GM21360 (cell line): ENCODE data around the gene STK11IP.

Experiments
- ATAC-seq: cut with Tn5 transposase; IDR thresholded peaks from one replicate; pipeline ENCODE4 v1.9.1; 2021; ENCODE audit warnings: mild to moderate bottlenecking, moderate library complexity; ENCODE audit not compliant: unreplicated experiment

STK11IP gene

GRCh38 chr2:219576505-219577388 is 20.9 kb upstream of the STK11IP start:
- ATAC-seq: no peak

DNA sequence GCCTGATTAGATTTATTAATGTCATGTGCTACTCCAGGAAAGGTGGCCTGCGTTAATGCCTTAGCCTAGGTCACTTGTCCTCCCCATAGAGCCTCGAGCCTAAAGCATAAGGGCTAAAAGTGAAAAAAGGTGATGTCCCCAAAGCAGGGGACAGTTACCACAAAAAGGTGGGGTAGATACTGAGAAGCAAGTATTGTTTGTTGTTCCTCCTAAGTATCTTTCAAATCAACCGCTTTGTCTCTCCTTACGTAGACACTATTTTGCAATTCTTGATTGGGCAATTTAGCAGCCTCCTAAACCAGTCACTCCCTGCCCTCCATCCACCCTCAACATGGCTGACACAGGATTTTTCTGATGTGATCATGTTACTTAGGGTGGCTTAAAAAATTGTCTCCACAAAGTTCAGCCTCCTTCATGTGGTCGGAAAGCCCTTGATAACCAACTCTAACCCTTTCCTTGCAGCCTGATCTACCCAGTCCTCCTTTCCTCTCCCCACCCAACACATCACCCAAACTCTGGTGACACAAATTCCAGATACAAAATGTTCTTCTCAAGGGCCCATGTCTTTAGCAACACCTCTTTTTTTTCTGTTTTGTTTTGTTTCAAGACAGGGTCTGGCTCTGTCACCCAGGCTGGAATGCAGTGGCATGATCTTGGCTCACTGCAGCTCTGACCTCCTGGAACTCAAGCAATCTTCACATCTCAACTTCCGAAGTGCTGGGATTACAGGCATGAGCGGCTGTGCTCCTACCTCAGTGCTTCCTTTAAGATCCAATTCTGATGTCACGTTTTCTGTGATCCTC is 18.6 kb upstream of the STK11IP start:
- no peak for ATAC-seq

DNA sequence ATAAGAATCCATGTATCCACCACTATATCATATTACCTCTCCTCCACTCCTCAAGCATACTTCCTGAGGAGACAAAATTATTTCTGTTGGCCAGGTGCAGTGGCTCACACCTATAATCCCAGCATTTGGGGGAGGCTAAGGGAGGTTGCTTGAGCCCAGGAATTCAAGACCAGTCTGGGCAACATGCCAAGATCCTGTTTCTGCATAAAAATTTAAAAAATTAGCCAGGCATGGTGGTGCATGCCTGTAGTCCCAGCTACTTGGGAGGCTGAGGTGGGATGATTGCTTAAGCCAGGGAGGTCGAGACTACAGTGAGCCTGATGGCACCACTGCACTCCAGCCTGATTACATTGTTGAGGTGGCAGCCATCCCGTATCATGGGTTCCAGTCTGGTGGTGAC is 16.3 kb upstream of the STK11IP start:
- no peak for ATAC-seq

- ATAC-seq: no peak
Measured at GRCh38 chr2:219591091-219591490, 6.6 kb upstream of the STK11IP start.

DNA sequence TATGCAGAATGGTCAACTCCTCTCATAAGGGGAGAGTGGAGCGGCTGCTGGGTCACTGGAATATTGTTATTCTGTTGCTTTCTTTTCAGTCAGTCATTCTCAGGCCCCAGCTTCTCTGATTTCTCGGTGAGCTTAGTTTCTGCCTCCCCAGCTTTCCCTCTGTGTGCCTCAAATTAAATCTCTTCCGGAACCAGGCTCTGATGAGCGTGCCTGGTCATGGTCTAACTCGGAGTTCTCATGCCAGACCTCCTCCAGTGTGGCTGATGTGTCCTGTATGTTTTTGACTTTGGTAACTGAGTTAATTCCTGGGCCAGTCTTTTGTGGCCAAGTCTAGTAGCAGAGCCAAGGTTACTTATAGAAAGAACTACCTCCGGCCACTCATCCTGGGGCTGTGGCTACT is 4.9 kb upstream of the STK11IP start:
- no peak for ATAC-seq

DNA sequence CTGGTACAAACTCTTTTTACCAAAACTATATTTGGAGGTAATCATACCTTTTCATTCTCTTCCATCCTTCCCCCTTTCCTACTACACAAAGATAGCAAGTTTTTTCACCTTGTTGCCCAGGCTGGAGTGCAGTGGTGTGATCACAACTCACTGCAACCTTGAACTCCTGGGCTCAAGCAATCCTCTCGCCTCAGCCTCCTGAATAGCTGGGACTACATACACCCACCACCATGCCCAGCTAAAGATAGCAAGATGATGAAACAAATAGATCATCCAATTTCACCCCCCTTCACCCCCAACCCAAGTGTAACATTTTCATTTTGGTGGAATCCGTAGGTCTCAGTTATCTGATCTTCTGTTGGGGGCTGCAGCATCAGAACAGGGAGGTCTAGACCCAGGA is 4.5 kb upstream of the STK11IP start:
- no peak for ATAC-seq

DNA sequence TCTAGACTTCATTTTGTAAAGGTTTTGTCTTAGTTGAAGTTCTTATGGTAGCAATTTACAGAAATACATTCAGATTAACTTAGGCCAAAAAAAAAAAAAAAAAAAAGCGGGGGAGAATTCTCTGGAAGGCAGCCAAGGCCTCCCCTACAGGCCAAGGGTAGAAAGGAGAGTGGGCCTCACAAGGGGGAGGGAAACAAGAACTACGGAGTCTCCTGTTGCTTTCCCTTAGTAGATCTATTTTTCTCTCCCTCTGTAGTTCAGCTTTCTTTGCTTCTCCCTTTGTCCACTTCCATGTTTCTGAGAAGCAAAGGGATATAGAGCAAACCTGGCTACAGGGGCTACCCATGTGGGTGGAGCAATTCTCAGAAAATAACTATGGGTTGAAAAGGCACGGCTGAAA is 2.4 kb upstream of the STK11IP start:
- no peak for ATAC-seq

GRCh38 chr2:219596954-219597551 is 604 bp upstream of the STK11IP start:
- no peak for ATAC-seq

DNA sequence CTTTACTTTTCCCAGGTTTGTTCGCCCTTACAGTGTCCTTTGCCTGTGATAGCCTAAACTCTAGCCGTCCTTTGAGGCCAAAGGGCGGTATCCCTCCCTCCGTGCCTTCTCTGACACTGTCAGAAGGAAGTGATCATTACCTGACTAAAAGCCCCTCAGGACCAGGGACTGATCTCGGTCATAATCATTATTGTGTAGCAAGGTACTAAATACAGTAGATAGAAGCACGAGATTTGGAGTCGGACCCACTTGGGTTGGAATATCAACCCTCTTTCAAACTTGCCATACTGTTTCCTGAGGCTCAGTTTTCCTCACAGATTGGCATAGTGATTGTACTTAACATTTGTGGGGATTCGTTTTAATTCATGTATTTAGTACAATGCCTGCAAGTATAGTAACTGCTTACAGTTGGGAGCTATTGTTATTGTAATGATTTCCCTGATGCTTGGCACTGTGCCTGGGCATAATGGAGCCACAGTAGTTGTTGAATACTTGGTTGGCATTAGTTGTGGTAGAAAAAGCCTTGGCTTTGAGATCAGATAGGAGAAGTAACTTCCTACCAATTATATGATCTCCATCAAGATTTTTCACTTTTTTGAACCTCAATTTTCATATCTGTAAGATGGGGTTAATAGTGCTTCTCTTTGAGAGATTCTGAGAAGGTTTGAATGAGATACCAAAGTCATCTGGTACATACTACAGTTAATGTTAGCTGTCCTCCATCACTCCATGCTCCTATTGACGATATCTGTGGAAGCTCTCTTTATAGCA is 836 bp downstream of the STK11IP start:
- no peak for ATAC-seq

DNA sequence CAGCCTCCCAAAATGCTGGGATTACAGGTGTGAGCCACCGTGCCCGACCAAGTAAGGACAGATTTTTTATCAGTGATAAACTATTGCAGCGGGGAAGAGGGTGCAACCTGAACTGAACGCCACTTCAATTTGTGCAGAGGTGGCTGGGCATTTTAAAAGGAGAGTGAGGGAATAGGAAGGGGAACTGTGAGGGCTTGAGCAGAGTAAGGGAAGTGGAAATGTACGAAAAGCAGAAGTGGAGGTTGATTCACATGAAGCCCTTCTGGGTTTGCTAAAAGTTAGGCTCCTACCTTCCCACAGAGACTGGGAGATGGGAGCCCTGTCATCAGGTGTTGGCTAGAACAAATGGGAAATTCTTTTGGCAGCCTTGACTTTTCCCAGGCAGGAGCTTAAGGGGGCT is 6.1 kb downstream of the STK11IP start:
- ATAC-seq: no peak

GRCh38 chr2:219605607-219605954 is 7.9 kb downstream of the STK11IP start:
- ATAC-seq: no peak

- no peak for ATAC-seq
Measured at GRCh38 chr2:219607931-219608330, 10.3 kb downstream of the STK11IP start.

DNA sequence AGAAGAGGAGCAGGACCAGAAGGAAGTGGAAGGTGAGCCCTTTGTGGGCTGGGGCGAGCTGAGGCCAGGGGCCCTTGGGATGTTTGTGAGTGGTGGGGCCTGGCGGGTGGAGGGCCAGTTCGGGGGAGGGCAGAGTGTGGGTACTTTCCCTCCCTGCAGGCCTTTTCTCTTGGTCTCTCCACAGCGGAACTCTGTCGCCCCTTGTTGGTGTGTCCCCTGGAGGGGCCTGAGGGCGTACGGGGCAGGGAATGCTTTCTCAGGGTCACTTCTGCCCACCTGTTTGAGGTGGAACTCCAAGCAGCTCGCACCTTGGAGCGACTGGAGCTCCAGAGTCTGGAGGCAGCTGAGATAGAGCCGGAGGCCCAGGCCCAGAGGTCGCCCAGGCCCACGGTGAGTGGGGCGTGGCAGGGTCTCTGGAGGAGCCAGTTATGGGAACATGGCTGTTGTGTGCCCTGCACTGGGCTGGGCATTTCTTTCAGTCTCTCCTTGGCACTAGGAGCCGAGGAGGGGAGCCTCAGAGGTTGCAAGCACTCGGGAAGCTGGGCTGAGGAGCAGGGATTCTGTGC is 10.8 kb downstream of the STK11IP start:
- no peak for ATAC-seq

DNA sequence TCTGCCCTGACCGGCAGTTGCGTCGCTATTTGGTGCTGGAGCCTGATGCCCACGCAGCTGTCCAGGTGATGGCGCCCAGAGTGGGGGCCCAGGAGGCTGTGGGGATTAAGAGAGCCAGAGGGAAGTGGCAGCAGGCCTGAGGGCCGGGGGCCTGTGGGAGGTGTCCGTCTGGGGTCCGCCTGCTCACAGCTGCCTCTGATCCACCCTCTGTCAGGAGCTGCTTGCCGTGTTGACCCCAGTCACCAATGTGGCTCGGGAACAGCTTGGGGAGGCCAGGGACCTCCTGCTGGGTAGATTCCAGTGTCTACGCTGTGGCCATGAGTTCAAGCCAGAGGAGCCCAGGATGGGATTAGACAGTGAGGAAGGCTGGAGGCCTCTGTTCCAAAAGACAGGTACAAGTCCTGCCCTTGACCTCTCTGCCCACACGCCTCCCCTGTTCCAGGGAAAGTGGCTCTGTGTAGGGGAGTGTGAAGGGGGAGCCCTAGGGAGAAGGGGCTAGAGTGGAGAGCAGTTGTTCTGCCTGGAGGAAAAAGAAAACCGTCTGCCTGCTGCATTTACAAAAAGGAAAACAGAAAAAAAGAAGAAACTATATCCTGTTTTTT is 11.6 kb downstream of the STK11IP start:
- no peak for ATAC-seq

DNA sequence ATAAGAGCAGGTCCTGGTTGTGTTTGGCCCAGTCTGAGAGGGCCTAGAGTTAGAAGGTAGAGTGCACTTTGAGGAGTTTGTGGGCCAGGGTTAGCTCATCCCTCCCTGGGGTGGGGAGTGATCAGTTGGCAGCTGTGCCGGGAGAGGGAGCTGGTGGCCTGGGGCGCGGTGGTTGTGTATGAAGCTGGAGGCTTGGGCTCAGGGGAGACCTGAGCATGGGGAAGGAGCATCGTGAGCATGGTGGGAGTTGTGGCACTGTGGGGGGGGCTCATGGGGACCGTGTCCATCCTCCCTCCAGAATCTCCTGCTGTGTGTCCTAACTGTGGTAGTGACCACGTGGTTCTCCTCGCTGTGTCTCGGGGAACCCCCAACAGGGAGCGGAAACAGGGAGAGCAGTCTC is 13.6 kb downstream of the STK11IP start:
- ATAC-seq: no peak

DNA sequence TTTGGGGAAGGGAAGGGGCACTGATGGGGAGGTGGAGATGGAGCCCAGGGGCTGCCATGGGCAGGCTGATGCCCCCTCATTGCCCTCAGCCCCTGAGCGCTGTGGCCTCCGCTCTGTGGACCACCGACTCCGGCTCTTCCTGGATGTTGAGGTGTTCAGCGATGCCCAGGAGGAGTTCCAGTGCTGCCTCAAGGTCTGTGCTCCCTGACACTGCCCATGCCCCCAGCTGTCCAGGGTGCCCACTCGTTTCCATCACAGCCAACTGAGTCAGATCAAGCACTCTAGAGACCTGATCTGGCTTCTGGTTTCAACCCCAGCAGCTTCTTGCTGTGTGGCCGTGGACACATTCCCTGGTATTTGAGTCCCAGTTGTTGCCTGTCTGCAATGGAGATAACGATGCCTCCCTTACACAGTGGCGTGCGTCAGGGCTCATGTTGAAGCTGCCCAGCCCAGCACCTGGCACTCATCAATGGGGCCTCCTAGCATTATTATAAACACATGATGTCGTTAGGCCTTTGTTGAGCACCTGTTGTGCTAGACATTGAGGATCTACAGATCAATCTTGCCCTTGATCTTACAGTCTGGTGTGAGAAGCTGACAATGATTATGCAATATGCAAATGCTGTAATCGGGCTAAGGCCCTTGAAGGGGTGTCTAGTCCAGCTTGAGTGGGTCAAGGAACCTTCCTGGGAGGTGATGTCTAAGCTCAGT is 14.4 kb downstream of the STK11IP start:
- no peak for ATAC-seq

GRCh38 chr2:219612577-219613286 is 15.1 kb downstream of the STK11IP start:
- no peak for ATAC-seq

DNA sequence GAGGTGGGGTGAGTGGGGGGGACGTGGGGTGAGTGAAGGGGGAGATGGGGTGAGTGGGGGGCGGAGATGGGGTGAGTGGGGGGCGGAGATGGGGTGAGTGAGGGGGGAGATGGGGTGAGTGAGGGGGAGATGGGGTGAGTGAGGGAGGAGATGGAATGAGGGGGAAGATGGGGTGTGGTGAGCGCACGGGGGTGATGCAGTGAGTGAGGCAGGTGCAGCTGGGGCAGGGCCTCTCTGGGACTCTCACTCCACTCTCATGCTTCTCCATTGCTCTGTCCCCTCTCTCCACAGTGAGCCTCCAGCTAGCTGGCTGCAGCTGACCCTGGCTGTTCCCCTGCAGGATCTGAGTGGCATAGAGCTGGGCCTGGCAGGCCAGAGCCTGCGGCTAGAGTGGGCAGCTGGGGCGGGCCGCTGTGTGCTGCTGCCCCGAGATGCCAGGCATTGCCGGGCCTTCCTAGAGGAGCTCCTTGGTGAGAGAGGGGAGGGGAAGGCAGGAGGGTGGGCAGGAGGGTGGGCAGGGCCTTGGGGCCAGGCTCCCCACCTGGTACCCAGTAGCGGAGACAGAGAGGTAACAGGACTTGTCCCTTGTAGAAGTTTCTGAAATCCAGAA is 15.9 kb downstream of the STK11IP start:
- ATAC-seq: no peak
